OCI-LY7 (cell line): ENCODE data around the gene CDC20.

Experiments used
- CTCF ChIP-seq: fragments of 200-600 bp; sonication (generic); conservative IDR thresholded peaks from 2 replicates; pipeline ENCODE4 v1.5.1; 2014; ENCODE audit warnings: mild to moderate bottlenecking, antibody characterized with exemption, low read length, moderate library complexity, mixed read lengths
- EZH2phosphoT487 ChIP-seq: fragments of 200-600 bp; sonication (generic); IDR thresholded peaks from 2 replicates; pipeline ENCODE4 v1.6.1; 2018; ENCODE audit warnings: low read depth, borderline replicate concordance, mild to moderate bottlenecking, mixed run types, antibody characterized with exemption, low read length, moderate library complexity, mixed read lengths

GRCh38 chr1:43366179-43366578, 7.4 kb downstream of the CDC20 start:
- no peak for TF ChIP-seq CTCF
- TF ChIP-seq EZH2phosphoT487, result no peak
